ENCODE results near the gene KRT14. TPM values are rescaled to one million over a fixed set of nuclear protein-coding genes. Genes with fewer than 3 reads are reported as not detected.

KRT14 gene
- total RNA-seq, 1 donor from 2014 or later, result 1.0 TPM

DNA sequence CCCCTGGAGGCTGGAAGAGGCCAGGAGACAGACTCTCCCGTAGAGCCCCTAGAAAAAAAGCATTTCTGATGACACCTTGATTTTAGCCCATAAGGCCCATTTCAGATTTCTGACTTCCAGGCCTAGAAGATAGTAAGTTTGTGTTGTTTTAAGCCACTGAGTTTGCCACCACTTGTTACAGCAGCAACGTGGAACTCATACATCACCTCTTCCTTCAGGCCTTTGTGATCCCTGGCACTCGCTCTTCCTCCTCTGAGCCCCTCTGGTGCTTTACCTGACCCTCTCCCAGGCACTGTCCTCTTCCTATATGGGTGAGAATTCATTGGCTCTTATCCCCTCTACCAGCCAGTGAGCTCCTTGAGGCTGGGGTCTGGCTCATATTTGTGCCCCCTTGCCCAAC, 39.9 kb downstream of the KRT14 start:
- FAIRE-seq (no peak), DNase-seq (ENCODE audit: low read depth) (no peak)
- no peak overlapping the region for H3K4me3 ChIP-seq (ENCODE audit: insufficient read depth, low read depth, low read length)
- peak overlapping the region; percentile 94 for H3K27ac Mint-ChIP-seq (ENCODE audit: unreplicated experiment)
- no peaks in the 10 kb centered on the region for H3K9me3 Mint-ChIP-seq (ENCODE audit: unreplicated experiment)
- H3K36me3 ChIP-seq (ENCODE audit: insufficient read depth, low read length), result no peaks in the 10 kb centered on the region
- no peaks in the 10 kb centered on the region for H3K27me3 ChIP-seq (ENCODE audit: insufficient read depth, low read length)
- H3K27ac ChIP-seq (ENCODE audit: low read depth, low read length), result peak overlapping the region; percentile 90
- H2AFZ ChIP-seq (ENCODE audit: low read depth, low read length), result no peak overlapping the region
- H3K4me1 ChIP-seq (ENCODE audit: insufficient read depth, low read length), result peaks cover 39% of the 10 kb centered on the region
- H3K4me3 Mint-ChIP-seq (ENCODE audit: unreplicated experiment), result no peak overlapping the region
- no peaks in the 10 kb centered on the region for H3K9me3 ChIP-seq (ENCODE audit: insufficient read depth, low read depth, low read length)
- H3K9ac ChIP-seq (ENCODE audit: low read length), result no peak overlapping the region
- H3K79me2 ChIP-seq (ENCODE audit: insufficient read depth, low read length), result no peaks in the 10 kb centered on the region
- H4K20me1 ChIP-seq (ENCODE audit: insufficient read depth, low read length), result no peaks in the 10 kb centered on the region
- no peak overlapping the region for H3K4me2 ChIP-seq (ENCODE audit: low read length)
- TF ChIP-seq EZH2 (IDR thresholded peaks at IDR 0.05; ENCODE audit: insufficient read depth, low read length), result no peak
- TF ChIP-seq, protein P1, sequence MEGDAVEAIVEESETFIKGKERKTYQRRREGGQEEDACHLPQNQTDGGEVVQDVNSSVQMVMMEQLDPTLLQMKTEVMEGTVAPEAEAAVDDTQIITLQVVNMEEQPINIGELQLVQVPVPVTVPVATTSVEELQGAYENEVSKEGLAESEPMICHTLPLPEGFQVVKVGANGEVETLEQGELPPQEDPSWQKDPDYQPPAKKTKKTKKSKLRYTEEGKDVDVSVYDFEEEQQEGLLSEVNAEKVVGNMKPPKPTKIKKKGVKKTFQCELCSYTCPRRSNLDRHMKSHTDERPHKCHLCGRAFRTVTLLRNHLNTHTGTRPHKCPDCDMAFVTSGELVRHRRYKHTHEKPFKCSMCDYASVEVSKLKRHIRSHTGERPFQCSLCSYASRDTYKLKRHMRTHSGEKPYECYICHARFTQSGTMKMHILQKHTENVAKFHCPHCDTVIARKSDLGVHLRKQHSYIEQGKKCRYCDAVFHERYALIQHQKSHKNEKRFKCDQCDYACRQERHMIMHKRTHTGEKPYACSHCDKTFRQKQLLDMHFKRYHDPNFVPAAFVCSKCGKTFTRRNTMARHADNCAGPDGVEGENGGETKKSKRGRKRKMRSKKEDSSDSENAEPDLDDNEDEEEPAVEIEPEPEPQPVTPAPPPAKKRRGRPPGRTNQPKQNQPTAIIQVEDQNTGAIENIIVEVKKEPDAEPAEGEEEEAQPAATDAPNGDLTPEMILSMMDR (IDR thresholded peaks at IDR 0.05; ENCODE audit: insufficient read depth, low read depth, low read length), result no peak
- H3K27me3 Mint-ChIP-seq (ENCODE audit: low read depth, unreplicated experiment), result peaks cover 2% of the 10 kb centered on the region
- H3K36me3 Mint-ChIP-seq (ENCODE audit: low read depth, unreplicated experiment), result no peaks in the 10 kb centered on the region
- H3K4me1 Mint-ChIP-seq (ENCODE audit: low read depth, unreplicated experiment), result peaks cover 25% of the 10 kb centered on the region

DNA sequence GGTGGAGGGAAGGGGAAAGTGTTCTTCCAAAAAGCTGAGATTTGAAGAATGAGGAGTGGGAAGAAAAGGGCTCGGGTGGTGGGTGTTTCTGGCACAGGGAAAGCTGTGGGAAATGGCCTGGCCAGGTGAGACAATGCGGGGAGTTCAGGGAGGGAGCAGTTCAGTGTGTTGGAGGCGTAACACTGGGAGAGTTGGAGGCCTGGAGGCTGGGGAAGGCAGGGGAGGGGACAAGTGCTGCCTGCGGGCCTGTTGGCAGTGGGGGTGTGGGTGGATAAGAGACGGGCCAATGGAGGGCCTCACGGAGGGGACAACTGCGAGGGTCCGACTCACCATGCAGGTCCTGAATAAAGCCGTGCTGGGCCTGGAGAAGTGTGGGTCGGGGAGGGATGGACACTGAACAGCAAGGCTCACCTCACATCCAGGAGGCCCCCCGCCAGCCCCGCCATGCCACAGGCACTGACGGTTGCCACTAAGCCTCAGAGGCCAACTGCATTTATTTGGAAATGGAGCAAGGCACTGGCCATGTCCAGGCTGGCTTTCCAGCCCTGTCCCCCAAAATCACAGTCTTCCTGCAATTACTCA, 40.8 kb downstream of the KRT14 start:
- Histone ChIP-seq H3K4me2 (ENCODE audit: low read length) (no peak overlapping the region), H3K4me3 (ENCODE audit: insufficient read depth, low read depth, low read length) (no peak overlapping the region), H2AFZ (ENCODE audit: low read depth, low read length) (no peak overlapping the region), H3K9ac (ENCODE audit: low read length) (no peak overlapping the region), H3K79me2 (ENCODE audit: insufficient read depth, low read length) (no peaks in the 10 kb centered on the region), H3K9me3 (ENCODE audit: insufficient read depth, low read depth, low read length) (no peaks in the 10 kb centered on the region), H3K4me1 (ENCODE audit: insufficient read depth, low read length) (peaks cover 33% of the 10 kb centered on the region), H3K27me3 (ENCODE audit: insufficient read depth, low read length) (no peaks in the 10 kb centered on the region), H4K20me1 (ENCODE audit: insufficient read depth, low read length) (no peaks in the 10 kb centered on the region), H3K36me3 (ENCODE audit: insufficient read depth, low read length) (no peaks in the 10 kb centered on the region), H3K27ac (ENCODE audit: low read depth, low read length) (no peak overlapping the region)
- no peak for DNase-seq (ENCODE audit: low read depth)
- no peak overlapping the region for H3K27ac Mint-ChIP-seq (ENCODE audit: unreplicated experiment)
- TF ChIP-seq, protein P1 (IDR thresholded peaks at IDR 0.05; ENCODE audit: insufficient read depth, low read depth, low read length), result no peak
- TF ChIP-seq EZH2 (IDR thresholded peaks at IDR 0.05; ENCODE audit: insufficient read depth, low read length), result no peak
- no peaks in the 10 kb centered on the region for H3K27me3 Mint-ChIP-seq (ENCODE audit: low read depth, unreplicated experiment)
- peaks cover 27% of the 10 kb centered on the region for H3K4me1 Mint-ChIP-seq (ENCODE audit: low read depth, unreplicated experiment)
- FAIRE-seq, result no peak
- H3K9me3 Mint-ChIP-seq (ENCODE audit: unreplicated experiment), result no peaks in the 10 kb centered on the region
- no peak overlapping the region for H3K4me3 Mint-ChIP-seq (ENCODE audit: unreplicated experiment)
- H3K36me3 Mint-ChIP-seq (ENCODE audit: low read depth, unreplicated experiment), result no peaks in the 10 kb centered on the region

DNA sequence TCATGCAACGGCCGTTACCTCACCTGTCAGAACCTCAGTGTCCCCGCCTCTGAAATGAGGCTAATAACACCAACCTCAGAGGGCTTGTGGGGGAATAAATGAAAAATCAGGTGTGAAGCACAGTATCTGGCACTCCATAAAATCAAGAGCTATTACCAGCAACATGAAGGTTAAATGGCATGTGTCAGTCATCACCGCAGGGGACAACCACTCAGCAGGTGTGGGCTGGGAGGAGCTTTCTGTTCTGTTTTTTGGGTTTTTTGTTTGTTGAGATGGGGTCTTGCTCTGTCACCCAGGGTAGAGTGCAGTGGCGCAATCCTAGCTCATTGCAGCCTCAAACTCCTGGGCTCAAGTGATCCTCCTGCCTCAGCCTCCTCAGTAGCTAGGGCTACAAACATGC, 41.8 kb downstream of the KRT14 start:
- Mint-ChIP-seq H3K36me3 (ENCODE audit: low read depth, unreplicated experiment) (no peaks in the 10 kb centered on the region), H3K9me3 (ENCODE audit: unreplicated experiment) (no peaks in the 10 kb centered on the region), H3K4me1 (ENCODE audit: low read depth, unreplicated experiment) (peaks cover 27% of the 10 kb centered on the region), H3K27me3 (ENCODE audit: low read depth, unreplicated experiment) (no peaks in the 10 kb centered on the region), H3K4me3 (ENCODE audit: unreplicated experiment) (no peak overlapping the region), H3K27ac (ENCODE audit: unreplicated experiment) (no peak overlapping the region)
- Histone ChIP-seq H4K20me1 (ENCODE audit: insufficient read depth, low read length) (no peaks in the 10 kb centered on the region), H3K4me2 (ENCODE audit: low read length) (no peak overlapping the region), H3K27me3 (ENCODE audit: insufficient read depth, low read length) (no peaks in the 10 kb centered on the region), H3K36me3 (ENCODE audit: insufficient read depth, low read length) (no peaks in the 10 kb centered on the region), H2AFZ (ENCODE audit: low read depth, low read length) (no peak overlapping the region), H3K9me3 (ENCODE audit: insufficient read depth, low read depth, low read length) (no peaks in the 10 kb centered on the region), H3K79me2 (ENCODE audit: insufficient read depth, low read length) (no peaks in the 10 kb centered on the region), H3K4me1 (ENCODE audit: insufficient read depth, low read length) (peaks cover 31% of the 10 kb centered on the region), H3K27ac (ENCODE audit: low read depth, low read length) (no peak overlapping the region), H3K4me3 (ENCODE audit: insufficient read depth, low read depth, low read length) (no peak overlapping the region), H3K9ac (ENCODE audit: low read length) (no peak overlapping the region)
- DNase-seq (ENCODE audit: low read depth) (no peak), FAIRE-seq (no peak)
- no peak for TF ChIP-seq EZH2 (IDR thresholded peaks at IDR 0.05; ENCODE audit: insufficient read depth, low read length)
- TF ChIP-seq, protein P1 (IDR thresholded peaks at IDR 0.05; ENCODE audit: insufficient read depth, low read depth, low read length), result no peak

Measured in astrocyte (in vitro differentiated cells and primary cell).